Panc1 (cell line): ENCODE measurements around the gene KRTAP22-2. TPM values are rescaled to one million over a fixed set of nuclear protein-coding genes. Genes with fewer than 3 reads are reported as not detected.

Source experiments
- ATAC-seq: fragments of 200-7000 bp; cut with Tn5 transposase; 2 replicates; pipeline ENCODE4 v1.9.1; 2020; ENCODE audit warnings: mild to moderate bottlenecking, moderate library complexity
- BruUV-seq: library from RNA; stranded (reverse); fragments of 400-500 nt; replicated peaks from 2 replicates; lab custom pipeline; 2021; lab: Mats Ljungman, UMichigan
- CTCF ChIA-PET: fragments of 300-600 bp; sonication (Branson Sonifier 250); formaldehyde crosslinking; loops from one replicate; lab custom pipeline; 2022; ENCODE audit warnings: antibody characterized with exemption; lab: Charles Lee
- POLR2A ChIA-PET: fragments of 300-600 bp; sonication (Branson Sonifier 250); formaldehyde crosslinking; loops from one replicate; lab custom pipeline; 2022; ENCODE audit warnings: antibody characterized with exemption; lab: Charles Lee
- DNase-seq: peaks from one replicate; pipeline ENCODE4 v3.0.0-alpha.2; 2010; ENCODE audit warnings: low read depth, low spot score
- H3K27ac ChIP-seq: 2 replicates; pipeline ENCODE4 v1.5.1; 2011; ENCODE audit warnings: mild to moderate bottlenecking, low read length, inconsistent platforms
- H3K27me3 ChIP-seq: fragments of 200-500 bp; sonication (Bioruptor generic); 2 replicates; pipeline ENCODE4 v1.6.0; 2014; ENCODE audit warnings: low read length, inconsistent platforms; ENCODE audit not compliant: control insufficient read depth, insufficient read depth
- H3K36me3 ChIP-seq: fragments of 200-500 bp; sonication (Bioruptor generic); 2 replicates; pipeline ENCODE4 v1.5.1; 2014; ENCODE audit warnings: inconsistent platforms, mild to moderate bottlenecking, low read length, moderate library complexity; ENCODE audit not compliant: control insufficient read depth, insufficient read depth
- H3K4me1 ChIP-seq: 2 replicates; pipeline ENCODE4 v1.5.1; 2011; ENCODE audit warnings: inconsistent platforms, mild to moderate bottlenecking, low read length, moderate library complexity; ENCODE audit not compliant: control insufficient read depth, insufficient read depth
- H3K4me3 ChIP-seq, 2 experiments: 2 replicates each; pipeline ENCODE4 v1.5.1; 2011 to 2012; ENCODE audit warnings: low read depth in 2 of 2, low read length in 2 of 2, mild to moderate bottlenecking in 2 of 2, inconsistent platforms in 1 of 2, moderate library complexity in 1 of 2
- H3K9me3 ChIP-seq: fragments of 200-500 bp; sonication (Bioruptor generic); 2 replicates; pipeline ENCODE4 v1.5.1; 2014; ENCODE audit warnings: low read depth, mild to moderate bottlenecking, inconsistent platforms, low read length, moderate library complexity; ENCODE audit not compliant: control insufficient read depth, insufficient read depth
- POLR2AphosphoS5 ChIP-seq: IDR thresholded peaks from 2 replicates; pipeline ENCODE4 v1.6.1; 2012; ENCODE audit warnings: mild to moderate bottlenecking, low read depth, low read length, moderate library complexity
- SIN3A ChIP-seq: IDR thresholded peaks from 2 replicates; pipeline ENCODE4 v1.6.1; 2012; ENCODE audit warnings: low read depth, mild to moderate bottlenecking, low read length, moderate library complexity, borderline replicate concordance; ENCODE audit not compliant: insufficient read depth
- TCF7L2 ChIP-seq: IDR thresholded peaks from 2 replicates; pipeline ENCODE4 v1.6.1; 2011; ENCODE audit warnings: mild to moderate bottlenecking, low read depth, low read length, inconsistent platforms
- in situ Hi-C: cut with HindIII; loops from 2 replicates; pipeline ENCODE4 v1.10.0; 2016; ENCODE audit warnings: low sequenced_read_pairs, low pct_unique_long_range_greater_than_20kb
- intact Hi-C: fragments of 100-400 bp; cut with micrococcal nuclease; formaldehyde crosslinking; loops from one replicate; pipeline ENCODE4 v1.10.0; 2022; ENCODE audit not compliant: unreplicated experiment
- total RNA-seq: library from RNA; stranded (reverse); gene quantifications from one replicate; pipeline ENCODE4 v1.2.1, GENCODE V29; 2021; ENCODE audit not compliant: unreplicated experiment
- TF ChIP-seq, protein P1 (sequence below), 2 experiments: IDR thresholded peaks; 2 replicates each; pipeline ENCODE4 v1.6.1; 2011 to 2012; ENCODE audit warnings: low read depth in 2 of 2, control low read depth in 1 of 2, low read length in 1 of 2, mild to moderate bottlenecking in 1 of 2, moderate library complexity in 1 of 2; ENCODE audit not compliant: insufficient read depth in 1 of 2
- TF ChIP-seq, protein P2 (sequence below): fragments of 450-650 bp; IDR thresholded peaks from 2 replicates; pipeline ENCODE4 v1.5.1; 2017; ENCODE audit warnings: mild to moderate bottlenecking

Gene KRTAP22-2
- total RNA-seq, 1 experiment from 2014 or later: not detected

DNA sequence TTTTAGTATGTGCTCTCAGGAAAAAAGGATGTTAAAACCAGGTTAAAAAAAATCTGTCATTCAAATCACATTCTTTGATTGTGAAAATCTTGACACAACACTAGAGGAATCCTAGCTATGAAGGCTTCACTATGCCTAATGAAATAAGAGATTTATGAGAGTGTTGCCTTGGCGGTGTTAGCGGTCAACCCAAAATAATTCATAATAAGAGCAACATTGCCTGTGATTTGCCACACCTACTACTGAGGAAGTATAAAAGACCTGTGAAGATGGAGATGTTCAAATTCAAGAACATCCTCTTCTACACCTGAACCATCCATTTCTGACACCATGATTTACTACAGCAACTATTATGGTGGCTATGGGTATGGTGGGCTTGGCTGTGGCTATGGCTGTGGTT, 25.9 kb upstream of the KRTAP22-2 start, which contains the start of gene KRTAP20-1:
Gene KRTAP20-1 (plus strand): TSS at position 301 of the 400 bp plus-strand sequence. CDS start 30 bp downstream, at position 331.
- ChIA-PET POLR2A (no interaction called here), CTCF (no interaction called here)
- in situ Hi-C loops: no loop called here
- ATAC-seq (no peak), DNase-seq (no peak)
- intact Hi-C loops: no loop called here
- Histone ChIP-seq H3K4me3 (no peak within 1 kb of the TSS), H3K4me1 (no peaks in the 10 kb centered on the region), H3K27ac (no peak within 1 kb of the TSS), H3K9me3 (no peaks in the 10 kb centered on the region), H3K27me3 (no peaks in the 10 kb centered on the region), H3K36me3 (no peaks in the 10 kb centered on the region)
- TF ChIP-seq POLR2AphosphoS5 (no peak), TCF7L2 (no peak), SIN3A (no peak)
- TF ChIP-seq, protein P1, sequence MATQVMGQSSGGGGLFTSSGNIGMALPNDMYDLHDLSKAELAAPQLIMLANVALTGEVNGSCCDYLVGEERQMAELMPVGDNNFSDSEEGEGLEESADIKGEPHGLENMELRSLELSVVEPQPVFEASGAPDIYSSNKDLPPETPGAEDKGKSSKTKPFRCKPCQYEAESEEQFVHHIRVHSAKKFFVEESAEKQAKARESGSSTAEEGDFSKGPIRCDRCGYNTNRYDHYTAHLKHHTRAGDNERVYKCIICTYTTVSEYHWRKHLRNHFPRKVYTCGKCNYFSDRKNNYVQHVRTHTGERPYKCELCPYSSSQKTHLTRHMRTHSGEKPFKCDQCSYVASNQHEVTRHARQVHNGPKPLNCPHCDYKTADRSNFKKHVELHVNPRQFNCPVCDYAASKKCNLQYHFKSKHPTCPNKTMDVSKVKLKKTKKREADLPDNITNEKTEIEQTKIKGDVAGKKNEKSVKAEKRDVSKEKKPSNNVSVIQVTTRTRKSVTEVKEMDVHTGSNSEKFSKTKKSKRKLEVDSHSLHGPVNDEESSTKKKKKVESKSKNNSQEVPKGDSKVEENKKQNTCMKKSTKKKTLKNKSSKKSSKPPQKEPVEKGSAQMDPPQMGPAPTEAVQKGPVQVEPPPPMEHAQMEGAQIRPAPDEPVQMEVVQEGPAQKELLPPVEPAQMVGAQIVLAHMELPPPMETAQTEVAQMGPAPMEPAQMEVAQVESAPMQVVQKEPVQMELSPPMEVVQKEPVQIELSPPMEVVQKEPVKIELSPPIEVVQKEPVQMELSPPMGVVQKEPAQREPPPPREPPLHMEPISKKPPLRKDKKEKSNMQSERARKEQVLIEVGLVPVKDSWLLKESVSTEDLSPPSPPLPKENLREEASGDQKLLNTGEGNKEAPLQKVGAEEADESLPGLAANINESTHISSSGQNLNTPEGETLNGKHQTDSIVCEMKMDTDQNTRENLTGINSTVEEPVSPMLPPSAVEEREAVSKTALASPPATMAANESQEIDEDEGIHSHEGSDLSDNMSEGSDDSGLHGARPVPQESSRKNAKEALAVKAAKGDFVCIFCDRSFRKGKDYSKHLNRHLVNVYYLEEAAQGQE (IDR thresholded peaks at IDR 0.05; ENCODE audit: insufficient read depth in 1 of 2, low read depth in 2 of 2, low read length in 1 of 2): no peak
- TF ChIP-seq, protein P2, sequence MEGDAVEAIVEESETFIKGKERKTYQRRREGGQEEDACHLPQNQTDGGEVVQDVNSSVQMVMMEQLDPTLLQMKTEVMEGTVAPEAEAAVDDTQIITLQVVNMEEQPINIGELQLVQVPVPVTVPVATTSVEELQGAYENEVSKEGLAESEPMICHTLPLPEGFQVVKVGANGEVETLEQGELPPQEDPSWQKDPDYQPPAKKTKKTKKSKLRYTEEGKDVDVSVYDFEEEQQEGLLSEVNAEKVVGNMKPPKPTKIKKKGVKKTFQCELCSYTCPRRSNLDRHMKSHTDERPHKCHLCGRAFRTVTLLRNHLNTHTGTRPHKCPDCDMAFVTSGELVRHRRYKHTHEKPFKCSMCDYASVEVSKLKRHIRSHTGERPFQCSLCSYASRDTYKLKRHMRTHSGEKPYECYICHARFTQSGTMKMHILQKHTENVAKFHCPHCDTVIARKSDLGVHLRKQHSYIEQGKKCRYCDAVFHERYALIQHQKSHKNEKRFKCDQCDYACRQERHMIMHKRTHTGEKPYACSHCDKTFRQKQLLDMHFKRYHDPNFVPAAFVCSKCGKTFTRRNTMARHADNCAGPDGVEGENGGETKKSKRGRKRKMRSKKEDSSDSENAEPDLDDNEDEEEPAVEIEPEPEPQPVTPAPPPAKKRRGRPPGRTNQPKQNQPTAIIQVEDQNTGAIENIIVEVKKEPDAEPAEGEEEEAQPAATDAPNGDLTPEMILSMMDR: no peak
- BruUV-seq: no TSS peak

DNA sequence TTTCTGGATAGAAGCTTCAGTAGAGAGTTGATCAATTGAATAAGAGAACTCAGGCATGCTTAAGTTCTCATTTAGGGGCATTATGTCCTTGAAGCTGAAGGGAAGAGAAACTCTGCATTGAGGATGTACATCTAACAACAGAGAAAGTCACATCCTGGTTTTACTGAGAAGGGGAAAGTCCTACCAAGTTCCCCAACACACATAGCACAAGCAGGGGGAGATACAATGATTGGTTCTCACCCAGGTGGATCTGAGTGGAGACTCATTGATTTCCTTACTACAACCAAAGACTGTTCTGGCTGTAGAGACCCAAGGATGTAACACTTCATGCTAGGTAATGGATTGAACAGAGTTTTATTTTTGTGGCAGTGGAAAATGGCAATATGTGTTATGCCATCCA, 25.0 kb upstream of the KRTAP22-2 start:
- CTCF ChIA-PET: no interaction called here
- intact Hi-C loops: no loop called here

More for the DNA sequence above, 25.0 kb upstream of the KRTAP22-2 start:
- Histone ChIP-seq H3K9me3 (no peaks in the 10 kb centered on the region), H3K4me1 (no peaks in the 10 kb centered on the region), H3K36me3 (no peaks in the 10 kb centered on the region), H3K27me3 (no peaks in the 10 kb centered on the region), H3K4me3 (no peak overlapping the region), H3K27ac (no peak overlapping the region)
- POLR2A ChIA-PET: no interaction called here
- in situ Hi-C loops: no loop called here
- no peak for TF ChIP-seq POLR2AphosphoS5
- TF ChIP-seq, protein P1 (IDR thresholded peaks at IDR 0.05; ENCODE audit: insufficient read depth in 1 of 2, low read depth in 2 of 2, low read length in 1 of 2): no peak
- TF ChIP-seq, protein P2: no peak
- TF ChIP-seq SIN3A: no peak
- no peak for TF ChIP-seq TCF7L2
- DNase-seq (no peak), ATAC-seq (no peak)
- BruUV-seq: no TSS peak
